Medulla oblongata (tissue), 1 donor: ENCODE data around the gene CYTH3.
"Not testable (repeated sequence)": the region's sequence is repeated elsewhere in the genome, so short reads cannot be mapped to it uniquely, and the experiment has no call there.

Experiments
- DNase-seq: peaks from one replicate; pipeline ENCODE4 v3.0.0-alpha.2; 2015; ENCODE audit errors: extremely low spot score

CYTH3 gene

DNA sequence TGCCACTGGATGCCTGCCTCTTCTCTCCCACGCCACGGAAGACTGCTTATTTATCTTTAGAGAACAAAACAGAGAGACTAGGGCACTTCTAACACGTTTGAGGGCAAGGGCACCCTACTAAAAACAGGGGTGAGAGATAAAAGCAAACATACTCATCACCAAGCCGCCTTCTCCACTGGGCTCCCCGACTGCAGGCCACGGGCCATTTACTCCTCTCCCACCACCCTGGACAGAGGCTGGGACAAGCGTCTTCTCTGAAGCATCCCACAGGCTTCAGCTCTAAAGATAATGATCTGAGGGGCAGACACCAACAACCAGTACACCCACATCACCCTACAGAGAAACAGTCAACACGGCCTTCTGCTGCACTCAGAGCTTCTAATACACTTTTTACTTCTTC is 78.7 kb downstream of the CYTH3 start:
- no peak for DNase-seq

DNA sequence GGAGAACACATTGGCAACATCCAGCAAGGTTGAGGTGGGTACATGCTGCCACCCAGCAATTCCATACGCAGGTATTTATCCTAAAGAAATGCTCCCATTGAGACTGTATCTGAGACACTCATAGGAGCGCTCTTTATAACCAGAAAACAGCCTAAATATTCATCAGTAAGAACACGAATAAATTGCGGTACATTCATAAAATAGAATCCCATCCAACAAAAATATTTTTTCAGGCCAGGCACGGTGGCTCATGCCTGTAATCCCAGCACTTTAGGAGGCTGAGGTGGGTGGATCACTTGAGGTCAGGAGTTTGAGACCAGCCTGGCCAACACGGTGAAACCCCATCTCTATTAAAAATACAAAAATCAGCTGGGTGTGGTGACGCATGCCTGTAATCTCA is 81.9 kb downstream of the CYTH3 start:
- DNase-seq: not testable (repeated sequence)

GRCh38 chr7:6188389-6188788 is 84.0 kb downstream of the CYTH3 start:
- no peak for DNase-seq

DNA sequence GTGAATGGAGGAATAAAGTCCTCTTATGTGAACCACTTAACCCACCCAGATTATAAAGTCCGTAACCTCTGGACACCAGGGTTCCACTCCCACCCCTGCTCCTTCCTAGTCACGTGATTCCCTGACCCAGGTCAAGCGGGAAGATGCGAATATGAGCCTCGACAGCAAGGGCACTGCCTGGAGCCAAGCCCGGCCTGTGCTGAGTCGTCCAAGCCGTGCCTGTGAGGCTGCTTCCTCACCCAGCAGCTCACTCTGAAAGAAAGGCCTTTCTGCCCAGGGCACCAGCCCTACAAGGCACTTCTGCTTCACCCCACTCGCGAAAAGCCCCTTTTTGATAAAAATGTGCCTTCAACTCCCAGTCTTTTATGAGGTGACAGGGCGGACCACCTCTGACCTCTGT is 85.8 kb downstream of the CYTH3 start:
- DNase-seq: no peak

GRCh38 chr7:6182993-6183392 is 89.4 kb downstream of the CYTH3 start:
- no peak for DNase-seq

- DNase-seq: peak; percentile 41
These were observed 91.3 kb downstream of the CYTH3 start for GRCh38 chr7:6181136-6181535.

DNA sequence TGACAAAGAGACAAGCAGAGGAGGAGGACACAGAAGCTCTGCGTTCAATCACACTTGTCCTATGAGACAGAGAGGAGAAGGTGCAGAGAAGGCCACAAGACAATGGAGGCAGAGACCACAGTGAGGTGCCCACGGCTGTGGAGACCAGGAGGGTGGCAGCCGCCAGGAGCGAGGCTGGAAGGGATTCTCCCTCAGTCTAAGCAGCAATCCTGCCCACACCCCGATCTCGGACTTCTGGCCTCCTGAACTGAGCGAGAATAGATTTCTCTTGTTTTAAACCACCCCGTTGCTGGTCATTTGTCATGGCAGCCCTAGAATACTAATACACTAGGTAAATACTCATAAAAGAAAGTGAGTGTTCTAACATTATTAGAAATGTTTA is 92.1 kb downstream of the CYTH3 start:
- no peak for DNase-seq

GRCh38 chr7:6179620-6180343 is 92.6 kb downstream of the CYTH3 start:
- DNase-seq: no peak

DNA sequence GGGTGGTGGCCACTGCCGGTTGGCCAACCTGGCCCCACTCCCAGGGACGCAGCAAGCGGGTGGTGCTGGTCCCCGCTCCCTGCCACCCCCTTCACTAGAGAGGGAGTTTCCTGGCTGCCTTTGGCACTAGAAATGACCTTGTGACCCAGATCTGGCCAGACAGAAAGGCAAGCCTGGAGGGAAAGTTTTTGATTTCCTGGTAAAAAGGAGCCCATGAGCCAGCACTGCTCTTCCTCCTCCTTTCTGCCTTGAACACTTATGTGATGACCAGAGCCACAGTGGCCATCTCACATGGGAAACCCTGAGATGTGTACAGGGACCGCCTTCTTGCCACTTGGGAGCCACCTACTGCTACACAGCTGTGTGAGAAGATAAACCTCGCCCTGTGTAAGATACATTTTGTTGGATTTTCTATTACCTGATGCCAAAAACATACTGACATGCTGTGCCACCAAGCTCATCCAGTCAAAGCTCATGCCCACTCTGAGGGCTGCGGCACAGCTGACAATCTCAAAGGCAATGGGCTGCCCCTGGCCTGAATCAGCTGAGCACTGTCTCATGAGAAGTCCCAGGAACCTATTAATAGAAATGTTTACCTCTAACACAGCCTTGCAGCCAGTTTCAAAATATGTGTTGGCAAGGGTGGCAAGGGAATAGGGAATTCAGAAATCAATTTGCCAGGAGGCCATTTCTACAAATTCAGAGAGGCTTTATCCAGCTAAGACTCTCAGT is 94.0 kb downstream of the CYTH3 start:
- DNase-seq: peak; percentile 16

DNA sequence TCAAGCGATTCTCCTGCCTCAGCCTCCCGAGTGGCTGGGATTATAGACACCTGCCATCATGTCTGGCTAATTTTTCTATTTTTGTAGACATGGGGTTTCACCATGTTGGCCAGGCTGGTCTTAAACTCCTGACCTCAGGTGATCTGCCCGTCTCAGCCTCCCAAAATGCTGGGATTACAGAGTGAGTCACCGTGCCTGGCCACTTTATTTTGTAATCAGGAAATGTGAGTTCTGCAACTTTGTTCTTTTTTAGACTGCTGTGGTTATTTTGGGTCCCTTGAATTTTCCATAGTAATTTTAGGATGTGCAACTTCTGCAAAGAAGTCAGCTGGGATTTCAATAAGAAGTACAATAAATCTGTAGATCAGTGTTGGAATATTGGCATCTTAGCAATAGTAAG is 96.8 kb downstream of the CYTH3 start:
- peak; percentile 55 for DNase-seq

DNA sequence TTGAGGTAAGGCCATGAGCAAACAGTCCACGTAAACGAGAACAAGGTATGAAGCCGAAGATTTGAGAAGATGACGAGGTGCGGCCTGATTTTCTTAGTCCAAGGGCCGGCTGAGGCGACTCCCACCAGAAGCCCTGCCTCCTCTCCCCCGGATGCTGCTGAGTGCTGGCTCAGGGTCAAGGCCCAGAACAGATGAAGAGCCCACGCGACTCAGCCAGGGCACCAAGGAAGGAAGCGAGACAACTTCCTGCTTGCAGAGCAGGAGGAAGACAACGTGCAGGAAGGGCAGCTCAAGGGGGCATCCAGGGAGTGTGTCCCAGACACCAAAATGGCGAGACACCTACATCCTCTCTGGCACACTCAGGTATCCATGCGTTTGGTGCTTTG is 99.5 kb downstream of the CYTH3 start:
- peak; percentile 61 for DNase-seq

DNA sequence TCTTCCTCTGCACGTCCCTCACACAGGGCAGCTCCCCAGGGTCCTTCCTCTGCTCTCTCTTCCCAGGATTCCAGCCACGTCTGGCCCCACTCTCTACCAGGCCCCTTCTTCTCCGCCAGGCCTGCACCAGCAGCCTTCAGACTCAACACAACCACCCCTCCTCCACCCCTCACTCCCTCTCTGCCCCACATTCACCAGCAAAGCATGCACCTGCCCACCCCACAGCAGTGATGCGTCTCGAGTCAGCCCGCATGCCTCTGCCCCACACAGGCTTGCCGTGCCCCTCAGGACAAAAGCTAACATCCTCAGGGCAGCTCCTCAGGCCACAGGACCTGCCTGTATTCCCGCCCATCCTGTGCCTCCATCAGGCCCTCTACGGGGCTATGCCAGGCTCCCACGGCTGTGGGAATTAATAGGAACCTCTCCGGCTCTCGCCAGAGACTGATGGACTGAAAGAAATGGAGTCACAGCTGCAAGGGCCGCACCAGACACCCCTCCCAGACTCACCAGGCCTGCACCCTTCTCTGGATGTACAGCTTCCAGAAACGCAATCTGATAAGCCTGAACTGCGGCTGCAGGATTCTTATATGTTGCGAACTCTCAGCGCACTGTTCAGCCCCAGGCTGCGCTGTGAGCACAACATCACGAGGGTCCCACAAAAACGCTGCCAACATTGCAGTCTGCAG is 100.1 kb downstream of the CYTH3 start:
- no peak for DNase-seq

DNA sequence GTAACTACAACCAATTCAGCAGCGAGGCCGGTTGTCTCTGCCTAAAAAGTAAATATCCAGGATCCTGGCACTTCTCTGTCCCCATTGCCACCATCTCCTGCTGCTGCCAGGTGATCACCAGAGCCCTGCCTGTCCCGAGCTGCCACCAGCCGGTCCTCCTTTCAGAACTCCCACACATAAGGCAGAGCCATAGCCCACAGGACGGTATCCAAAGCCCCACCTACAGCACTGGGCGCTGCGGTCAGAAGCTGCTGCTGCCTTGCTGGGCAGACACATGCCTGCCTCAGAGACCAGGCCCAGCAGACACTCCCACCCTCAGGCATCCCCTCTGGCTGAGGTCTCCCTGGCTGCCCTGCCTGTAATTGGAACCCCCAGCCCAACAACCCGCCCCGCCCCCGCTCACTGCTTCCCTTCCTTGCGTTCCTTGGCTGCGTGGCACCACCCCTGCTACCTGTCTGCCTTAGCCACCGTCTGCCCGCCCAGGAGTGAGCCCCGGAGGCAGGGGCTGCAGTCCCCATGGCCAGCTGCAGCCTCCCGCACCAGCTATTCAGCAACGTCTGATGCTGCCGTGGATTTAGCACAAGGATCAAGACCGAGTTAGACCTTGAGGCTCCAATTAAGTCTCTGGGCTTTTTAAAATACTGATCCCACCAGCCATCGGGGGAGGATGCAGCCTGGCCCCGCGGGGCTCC is 100.7 kb downstream of the CYTH3 start:
- no peak for DNase-seq

GRCh38 chr7:6170571-6171531 is 101.6 kb downstream of the CYTH3 start:
- no peak for DNase-seq

- DNase-seq: no peak
These were observed 102.5 kb downstream of the CYTH3 start for GRCh38 chr7:6169805-6170520.

DNA sequence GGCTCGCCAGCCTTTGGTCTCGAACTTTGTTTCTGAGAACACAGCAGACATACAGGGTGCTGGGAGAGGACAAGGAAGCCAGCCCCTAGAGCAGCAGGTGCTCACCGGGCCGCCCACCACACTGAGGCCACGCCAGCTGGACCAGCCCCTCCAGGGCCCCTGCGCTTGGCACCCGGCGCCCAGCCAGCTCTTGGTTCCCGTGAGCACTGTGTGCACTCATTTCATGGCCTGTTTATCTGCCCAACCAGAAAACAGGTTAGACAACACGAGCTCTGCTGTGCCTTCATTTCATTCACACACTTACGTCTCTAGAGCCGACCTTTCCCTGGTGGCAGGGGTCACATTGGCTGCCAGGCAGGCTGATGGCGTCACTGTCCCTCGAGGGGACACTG is 104.0 kb downstream of the CYTH3 start:
- DNase-seq: no peak

DNA sequence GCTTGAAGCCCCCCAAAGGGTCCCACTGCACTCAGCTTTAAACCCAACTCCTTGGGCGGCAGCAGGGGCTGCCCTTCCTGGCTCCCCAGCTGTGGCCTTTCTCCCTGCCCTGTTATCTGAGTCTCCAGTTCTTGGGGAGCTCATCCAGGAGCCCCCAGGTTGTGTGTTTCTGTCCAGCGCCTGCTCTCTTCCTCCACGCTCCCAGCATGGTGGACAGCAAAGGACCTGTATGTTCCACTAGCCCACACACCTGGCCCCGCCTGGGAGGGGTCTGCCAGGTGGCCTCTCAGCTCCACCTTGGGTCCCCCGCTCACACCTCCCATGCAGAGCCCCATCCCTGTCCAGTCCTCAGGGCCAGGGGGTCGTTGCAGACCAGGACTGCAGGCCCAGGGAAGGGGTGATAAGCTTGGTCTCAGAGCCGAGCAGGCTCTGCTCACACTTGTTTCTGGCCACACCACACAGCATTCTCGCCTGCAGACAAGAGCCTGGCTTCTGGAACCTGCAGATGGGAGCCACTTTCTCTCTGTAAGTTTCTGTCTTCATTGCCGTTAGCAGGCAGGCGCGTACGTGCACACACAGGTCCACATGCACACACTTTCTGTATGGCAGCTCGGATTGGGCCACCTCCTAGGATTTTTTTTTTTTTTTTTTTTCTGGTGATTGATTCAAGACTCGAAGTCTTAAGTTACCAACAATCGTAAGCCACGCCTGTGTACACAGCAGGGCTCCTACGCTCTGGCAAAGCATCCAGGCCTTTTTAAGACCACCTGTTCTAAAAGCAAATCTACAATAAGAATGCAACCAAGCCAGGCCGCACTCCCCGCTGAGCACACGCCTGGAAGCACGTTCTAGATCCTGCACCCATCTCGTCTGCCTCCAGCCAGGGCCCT is 104.6 kb downstream of the CYTH3 start:
- no peak for DNase-seq

DNA sequence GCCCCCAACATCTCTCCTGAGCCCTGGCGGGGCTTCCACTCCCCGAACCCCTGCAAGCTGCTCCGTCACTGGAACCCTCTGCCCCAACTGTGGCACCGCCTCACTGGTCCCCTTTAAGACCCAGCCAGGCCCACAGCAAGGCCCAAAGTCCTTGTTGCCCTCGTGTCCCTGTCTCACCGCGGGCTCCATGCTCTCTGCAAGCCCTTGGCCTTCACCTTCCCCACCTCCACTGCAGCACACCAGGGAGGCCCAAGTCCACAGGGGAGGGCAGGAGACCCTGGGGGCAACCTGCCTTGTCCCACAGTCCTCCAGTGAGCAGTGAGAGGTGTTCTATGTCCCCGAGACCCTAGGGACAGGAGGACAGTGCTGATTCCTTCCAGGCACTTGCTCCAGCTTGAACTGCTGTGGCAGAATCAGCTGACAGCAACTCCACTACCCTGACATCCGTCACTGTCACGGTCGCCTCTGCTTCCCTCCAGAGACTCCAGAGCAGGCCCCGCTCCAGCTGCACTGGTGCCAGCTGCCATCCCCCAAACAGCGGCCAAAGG is 105.3 kb downstream of the CYTH3 start:
- peak; percentile 22 for DNase-seq

- no peak for DNase-seq
These were observed 106.0 kb downstream of the CYTH3 start for GRCh38 chr7:6166443-6166891.
